Bronchial epithelial cell (primary cell): ENCODE measurements around the gene C19orf25. TPM values are rescaled to one million over a fixed set of nuclear protein-coding genes. Genes with fewer than 3 reads are reported as not detected.

ENCODE experiments used
- DNase-seq: peaks from one replicate; pipeline ENCODE4 v3.0.0-alpha.2; 2010; ENCODE audit warnings: low read depth
- FAIRE-seq: peaks from 2 replicates; lab custom pipeline; 2011; peaks lifted over from hg19 to GRCh38; lab: Jason Lieb, UNC
- H3K27me3 ChIP-seq: 2 replicates; pipeline ENCODE4 v1.5.1; 2011; ENCODE audit warnings: low read length; ENCODE audit not compliant: control insufficient read depth, insufficient read depth
- H3K36me3 ChIP-seq: 2 replicates; pipeline ENCODE4 v1.5.1; 2011; ENCODE audit warnings: low read length; ENCODE audit not compliant: control insufficient read depth, insufficient read depth
- H3K4me3 ChIP-seq: 2 replicates; pipeline ENCODE4 v1.5.1; 2011; ENCODE audit warnings: mild to moderate bottlenecking, low read depth, low read length, control low read depth
- CTCF ChIP-seq: IDR thresholded peaks from 2 replicates; pipeline ENCODE4 v1.5.1; 2011; ENCODE audit warnings: mild to moderate bottlenecking, moderate library complexity, low read length, control low read depth, inconsistent platforms; ENCODE audit not compliant: insufficient read depth, severe bottlenecking
- total RNA-seq: library from RNA; depleted of rRNA; stranded (reverse); fragments of >200 nt; gene quantifications from 2 replicates; pipeline ENCODE4 v1.2.1, GENCODE V29; 2014

Gene C19orf25
- total RNA-seq, 1 donor from 2014 or later = 24.7 TPM

GRCh38 chr19:1490311-1491113, 11.5 kb upstream of the C19orf25 start, which contains the start of gene PCSK4:
PCSK4 (minus strand) TSS chr19:1490350; CDS start chr19:1490346, 4 bp downstream.
- FAIRE-seq (peak; percentile 36), DNase-seq (peak; percentile 94)
- Histone ChIP-seq H3K36me3 (no peaks in the 10 kb centered on the region), H3K4me3 (peak within 1 kb of the TSS; percentile 63), H3K27me3 (no peaks in the 10 kb centered on the region)
- no peak for TF ChIP-seq CTCF

- H3K36me3 ChIP-seq = no peaks in the 10 kb centered on the region
Observed at GRCh38 chr19:1489463-1490310, 10.7 kb upstream of the C19orf25 start.

GRCh38 chr19:1488282-1488601, 9.2 kb upstream of the C19orf25 start:
- TF ChIP-seq CTCF = no peak
- FAIRE-seq (no peak), DNase-seq (no peak)
- no peak overlapping the region for H3K4me3 ChIP-seq
- H3K27me3 ChIP-seq = no peaks in the 10 kb centered on the region
- H3K36me3 ChIP-seq = no peaks in the 10 kb centered on the region

More at GRCh38 chr19:1489463-1490310, 10.7 kb upstream of the C19orf25 start:
- no peak for DNase-seq
- no peak for FAIRE-seq
- no peak for TF ChIP-seq CTCF
- peak overlapping the region; percentile 60 for H3K4me3 ChIP-seq
- H3K27me3 ChIP-seq = no peaks in the 10 kb centered on the region

GRCh38 chr19:1487576-1488281, 8.7 kb upstream of the C19orf25 start:
- Histone ChIP-seq H3K27me3 (no peaks in the 10 kb centered on the region), H3K4me3 (no peak overlapping the region), H3K36me3 (no peaks in the 10 kb centered on the region)
- TF ChIP-seq CTCF = no peak
- FAIRE-seq (no peak), DNase-seq (no peak)

GRCh38 chr19:1486720-1487575, 7.9 kb upstream of the C19orf25 start:
- H3K36me3 ChIP-seq = no peaks in the 10 kb centered on the region
- no peak for FAIRE-seq
- TF ChIP-seq CTCF = no peak
- no peak for DNase-seq
- H3K4me3 ChIP-seq = no peak overlapping the region
- no peaks in the 10 kb centered on the region for H3K27me3 ChIP-seq
